GM12891 (cell line): ENCODE data around the gene SLC17A9.
"Not testable (repeated sequence)": the region's sequence is repeated elsewhere in the genome, so short reads cannot be mapped to it uniquely, and the experiment has no call there.

Experiments used
- DNase-seq: peaks from one replicate; pipeline ENCODE4 v3.0.0; 2011; ENCODE audit warnings: low spot score; ENCODE audit not compliant: insufficient read length
- FAIRE-seq: peaks from 2 replicates; lab custom pipeline; 2011; peaks lifted over from hg19 to GRCh38; lab: Jason Lieb, UNC
- PAX5 ChIP-seq: IDR thresholded peaks from 2 replicates; pipeline ENCODE4 v1.6.1; 2011; ENCODE audit warnings: low read length, moderate library complexity, mild to moderate bottlenecking; ENCODE audit not compliant: insufficient read depth, severe bottlenecking
- POLR2A ChIP-seq: IDR thresholded peaks from 2 replicates; pipeline ENCODE4 v1.6.1; 2011; ENCODE audit warnings: low read depth, low read length, control low read depth
- POLR2AphosphoS5 ChIP-seq: IDR thresholded peaks from 2 replicates; pipeline ENCODE4 v1.6.1; 2011; ENCODE audit warnings: low read depth, low read length, control low read depth
- POU2F2 ChIP-seq: IDR thresholded peaks from 2 replicates; pipeline ENCODE4 v1.6.1; 2011; ENCODE audit warnings: low read depth, mild to moderate bottlenecking, control low read depth, low read length, moderate library complexity
- SPI1 ChIP-seq: IDR thresholded peaks from 2 replicates; pipeline ENCODE4 v1.6.1; 2011; ENCODE audit warnings: low read depth, low read length, control low read depth
- TAF1 ChIP-seq: IDR thresholded peaks from 2 replicates; pipeline ENCODE4 v1.6.1; 2011; ENCODE audit warnings: low read depth, low read length, control low read depth

Gene SLC17A9

GRCh38 chr20:62918831-62919230 is 33.7 kb upstream of the SLC17A9 start:
- no peak for TF ChIP-seq PAX5
- peak; percentile 40; the same call in 1 of the 2 replicates for TF ChIP-seq SPI1
- TF ChIP-seq POU2F2: no peak
- FAIRE-seq: peak; percentile 23
- no peak for DNase-seq

- FAIRE-seq (no peak), DNase-seq (no peak)
- TF ChIP-seq PAX5 (no peak), SPI1 (no peak), POLR2A (no peak), TAF1 (no peak), POU2F2 (no peak), POLR2AphosphoS5 (no peak)
Measured at GRCh38 chr20:62920039-62920645, 32.4 kb upstream of the SLC17A9 start.

GRCh38 chr20:62921119-62921687 is 31.3 kb upstream of the SLC17A9 start:
- no peak for DNase-seq
- peak; percentile 13 for FAIRE-seq
- no peak for TF ChIP-seq SPI1
- TF ChIP-seq POLR2AphosphoS5: no peak
- no peak for TF ChIP-seq TAF1
- no peak for TF ChIP-seq POU2F2
- TF ChIP-seq PAX5: no peak

- TF ChIP-seq POU2F2 (no peak), SPI1 (no peak), PAX5 (no peak), POLR2A (no peak), TAF1 (no peak), POLR2AphosphoS5 (no peak)
- FAIRE-seq (no peak), DNase-seq (no peak)
Measured at GRCh38 chr20:62922451-62922921, 30.0 kb upstream of the SLC17A9 start.

GRCh38 chr20:62923059-62923668 is 29.3 kb upstream of the SLC17A9 start:
- DNase-seq, FAIRE-seq: not testable (repeated sequence)

- TF ChIP-seq SPI1 (no peak), POLR2AphosphoS5 (no peak), POU2F2 (no peak), POLR2A (no peak)
- FAIRE-seq (no peak), DNase-seq (no peak)
Measured at GRCh38 chr20:62923669-62924441, 28.7 kb upstream of the SLC17A9 start.

- no peak for DNase-seq
Measured at GRCh38 chr20:62924442-62925075, 27.9 kb upstream of the SLC17A9 start.

GRCh38 chr20:62925076-62925419 is 27.5 kb upstream of the SLC17A9 start:
- DNase-seq: no peak
- TF ChIP-seq POU2F2: no peak
- TF ChIP-seq SPI1: no peak
- no peak for TF ChIP-seq PAX5
- TF ChIP-seq POLR2A: no peak
- no peak for TF ChIP-seq POLR2AphosphoS5
- no peak for TF ChIP-seq TAF1
- FAIRE-seq: no peak

More at GRCh38 chr20:62924442-62925075, 27.9 kb upstream of the SLC17A9 start:
- no peak; the same call in 1 of the 2 replicates for TF ChIP-seq POLR2AphosphoS5
- TF ChIP-seq TAF1: no peak
- TF ChIP-seq POLR2A: no peak
- TF ChIP-seq SPI1: no peak
- TF ChIP-seq POU2F2: no peak
- FAIRE-seq: no peak
